HG03139 (cell line): ENCODE measurements around the gene KCTD17.

ENCODE experiments used
- ATAC-seq: cut with Tn5 transposase; IDR thresholded peaks from one replicate; pipeline ENCODE4 v1.9.1; 2021; ENCODE audit not compliant: unreplicated experiment

Gene KCTD17

DNA sequence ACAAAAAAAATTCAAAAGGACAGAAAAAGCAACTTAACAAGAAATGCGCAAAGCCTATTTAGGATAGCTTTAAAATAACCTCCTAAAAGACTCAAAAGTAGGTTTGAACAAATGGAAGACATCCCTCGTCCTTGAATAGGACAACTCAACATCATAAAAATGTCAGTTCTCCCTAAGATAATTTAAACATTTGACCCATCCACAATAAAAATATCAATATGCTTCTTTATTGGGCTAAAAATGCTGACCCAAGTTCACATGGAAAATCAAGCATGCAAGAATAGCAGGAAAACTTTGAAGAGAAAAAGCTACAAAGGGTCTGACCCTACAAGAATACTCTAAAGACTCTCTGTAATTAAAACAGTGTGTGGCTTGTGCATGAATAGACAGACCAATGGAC, 12.1 kb upstream of the KCTD17 start:
- ATAC-seq = no peak

GRCh38 chr22:37043209-37043827, 8.2 kb upstream of the KCTD17 start:
- no peak for ATAC-seq

DNA sequence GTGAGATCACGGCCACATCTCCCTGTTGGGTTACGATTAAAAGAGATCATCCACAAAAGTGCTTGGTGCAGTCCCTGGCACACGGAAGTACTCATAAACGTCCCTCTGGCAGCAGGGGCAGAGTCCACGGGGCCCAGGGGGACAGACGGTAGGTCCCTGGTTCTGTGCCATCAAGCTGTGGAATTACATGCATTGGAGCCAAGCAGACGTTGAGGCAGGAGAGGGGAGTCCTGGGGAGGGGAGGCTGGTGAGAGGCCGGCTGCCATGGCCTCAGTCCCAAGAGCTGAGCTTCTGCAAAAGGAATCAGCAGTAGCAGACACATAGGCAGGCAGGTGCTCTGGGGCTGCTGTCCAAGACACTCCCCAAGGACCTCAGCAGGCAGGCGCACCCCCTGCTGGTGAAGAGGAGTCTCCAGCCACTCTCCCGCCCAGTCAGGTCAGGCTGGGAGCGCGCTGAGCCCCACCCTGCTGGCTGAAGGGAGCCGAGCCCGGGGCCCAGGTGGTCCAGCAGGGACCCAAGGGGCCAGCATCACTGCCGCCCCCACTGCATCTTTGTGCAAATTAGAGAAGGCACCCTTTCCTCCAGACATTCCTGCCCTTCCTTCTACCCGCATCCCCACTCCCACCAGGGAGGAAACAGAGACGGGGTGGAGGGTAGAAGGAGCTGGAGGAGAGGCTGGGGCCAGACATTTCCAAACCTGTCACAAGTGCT, 7.6 kb upstream of the KCTD17 start:
- ATAC-seq = no peak

GRCh38 chr22:37044634-37045625, 6.6 kb upstream of the KCTD17 start:
- no peak for ATAC-seq

DNA sequence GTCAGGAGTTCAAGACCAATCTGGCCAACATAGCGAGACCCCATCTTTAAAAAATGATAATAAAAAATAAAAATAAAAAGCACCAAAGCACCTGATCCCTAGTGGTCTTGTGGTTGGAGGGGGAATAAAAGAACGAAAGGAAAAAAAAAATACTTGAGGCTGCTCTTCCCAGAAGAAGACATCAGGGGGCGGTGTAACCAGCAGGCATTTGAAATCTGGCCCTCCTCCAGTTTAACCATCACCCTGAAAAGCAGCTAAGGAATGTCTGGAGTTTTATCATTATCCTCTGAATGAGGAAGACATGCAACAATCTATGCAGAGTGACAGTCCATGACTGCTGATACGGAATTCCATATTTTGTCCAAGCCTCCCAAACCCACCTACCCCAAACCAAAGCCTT, 5.6 kb upstream of the KCTD17 start:
- ATAC-seq = no peak

DNA sequence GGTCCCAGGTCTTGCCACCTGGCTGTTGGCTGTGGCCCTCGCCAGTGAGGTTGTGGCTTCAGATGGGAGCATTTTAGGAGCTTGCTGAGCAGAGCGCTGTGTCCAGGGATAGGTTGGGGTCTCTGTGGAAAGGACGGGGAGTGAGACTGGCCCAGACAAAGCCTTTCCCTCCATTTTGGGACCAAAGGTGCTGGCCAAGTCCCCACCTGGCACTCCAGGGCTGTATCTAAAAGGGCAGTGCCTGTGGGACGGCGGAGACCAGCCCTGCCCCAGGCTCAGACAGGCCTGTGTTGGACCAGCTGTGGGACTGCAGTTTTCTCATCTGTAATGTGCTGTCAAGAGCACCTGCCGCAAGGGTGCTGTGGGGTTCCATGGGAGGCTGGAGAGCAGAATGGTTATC, 5.0 kb upstream of the KCTD17 start:
- ATAC-seq = no peak

GRCh38 chr22:37047006-37047405, 4.5 kb upstream of the KCTD17 start:
- ATAC-seq = no peak

GRCh38 chr22:37048133-37048532, 3.4 kb upstream of the KCTD17 start:
- no peak for ATAC-seq

GRCh38 chr22:37049224-37049623, 2.3 kb upstream of the KCTD17 start:
- no peak for ATAC-seq

- ATAC-seq = no peak
Measured at GRCh38 chr22:37050913-37051312, 629 bp upstream of the KCTD17 start.

GRCh38 chr22:37052386-37053309, 1.1 kb downstream of the KCTD17 start:
- no peak for ATAC-seq

- no peak for ATAC-seq
Measured at GRCh38 chr22:37053310-37054055, 1.9 kb downstream of the KCTD17 start.

- ATAC-seq = no peak
Measured at GRCh38 chr22:37054056-37054395, 2.5 kb downstream of the KCTD17 start.

GRCh38 chr22:37054600-37055365, 3.2 kb downstream of the KCTD17 start:
- no peak for ATAC-seq

- ATAC-seq = no peak
Measured at GRCh38 chr22:37056246-37056645, 4.7 kb downstream of the KCTD17 start.

DNA sequence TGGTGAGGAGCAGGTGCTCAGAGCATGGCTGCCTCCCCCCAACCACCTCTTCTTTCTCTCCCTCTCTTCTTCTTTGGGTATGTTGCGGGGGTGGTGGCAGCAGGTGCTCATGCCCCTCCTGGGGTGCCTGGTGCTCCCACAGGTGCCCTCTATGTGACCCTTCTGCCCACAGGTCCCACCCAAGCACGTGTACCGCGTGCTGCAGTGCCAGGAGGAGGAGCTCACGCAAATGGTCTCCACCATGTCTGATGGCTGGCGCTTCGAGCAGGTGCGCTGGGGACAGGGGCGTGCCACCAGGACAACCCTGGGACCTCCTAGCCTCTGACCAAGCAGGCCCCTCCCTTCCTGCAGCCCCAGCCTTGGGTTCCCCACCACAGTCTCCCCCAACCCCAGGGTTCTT, 5.7 kb downstream of the KCTD17 start:
- no peak for ATAC-seq

DNA sequence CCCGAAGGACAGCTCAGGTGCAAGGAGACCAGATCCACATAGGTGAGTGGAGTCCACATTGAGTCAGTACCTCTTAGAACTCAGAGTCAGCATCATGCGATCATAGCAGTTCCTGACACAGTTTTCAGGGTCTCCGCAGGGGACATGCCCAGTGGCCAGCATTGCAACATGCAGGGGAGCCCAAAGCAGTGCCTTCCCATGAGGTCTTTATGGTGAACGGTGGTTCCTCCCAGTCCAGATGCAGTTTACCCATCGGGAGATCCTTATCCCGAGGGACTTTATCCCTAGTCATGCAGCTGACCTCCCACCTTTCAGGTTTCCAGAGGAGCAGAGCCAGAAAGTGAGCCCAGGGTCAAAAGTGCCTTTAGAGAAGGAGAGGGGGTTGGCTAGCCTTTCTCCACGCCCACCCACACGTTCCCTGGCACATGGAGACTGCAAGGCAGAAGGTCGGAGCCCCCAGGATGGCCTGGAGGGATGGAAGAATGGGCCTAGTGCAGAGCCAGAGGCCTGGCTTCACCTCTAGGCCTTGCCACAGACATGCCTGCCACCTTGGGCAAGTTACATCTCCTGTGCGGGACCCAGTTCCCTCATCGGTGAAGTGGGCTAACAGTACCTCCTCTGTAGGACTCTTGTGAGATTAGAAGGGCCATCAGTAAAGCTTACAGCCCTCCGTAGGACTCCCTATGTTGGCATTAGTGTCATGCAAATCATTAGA, 6.4 kb downstream of the KCTD17 start:
- no peak for ATAC-seq

DNA sequence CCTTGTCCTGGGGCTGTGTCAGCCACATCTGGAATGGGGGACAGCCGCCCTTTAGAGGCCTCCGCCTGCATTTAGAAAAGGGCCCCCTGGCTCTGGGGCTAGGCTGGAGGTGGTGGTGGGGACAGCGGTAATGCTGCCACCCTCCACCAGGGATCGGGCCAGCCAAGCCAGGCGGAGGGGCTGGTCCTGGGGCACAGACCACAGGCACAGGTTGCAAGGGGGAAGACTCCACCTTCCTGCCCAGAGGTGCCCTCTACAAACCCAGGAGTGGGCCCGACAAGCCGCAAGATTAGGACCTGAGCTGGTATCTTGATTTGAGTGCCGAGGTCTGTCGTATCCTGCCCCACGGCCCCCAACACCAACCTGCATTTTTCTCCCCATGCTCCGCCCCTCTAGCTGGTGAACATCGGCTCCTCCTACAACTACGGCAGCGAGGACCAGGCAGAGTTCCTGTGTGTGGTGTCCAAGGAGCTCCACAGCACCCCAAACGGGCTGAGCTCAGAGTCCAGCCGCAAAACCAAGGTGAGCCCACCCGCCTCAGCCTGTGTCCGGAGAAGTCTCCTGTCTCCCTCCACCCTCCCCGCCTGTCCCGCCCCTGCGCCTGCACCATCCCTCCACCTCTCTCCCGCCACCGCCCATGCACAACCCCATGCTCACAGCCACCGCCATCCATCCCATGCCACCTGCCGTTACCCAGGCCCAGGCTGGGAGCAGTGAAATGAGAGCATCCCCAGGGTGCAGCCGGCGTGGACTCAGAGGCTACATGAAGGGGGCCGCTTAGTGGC, 7.6 kb downstream of the KCTD17 start:
- no peak for ATAC-seq
